SW480 (cell line): Measurements from ENCODE around the gene KANK2.
"Not testable (repeated sequence)": the region's sequence is repeated elsewhere in the genome, so short reads cannot be mapped to it uniquely, and the experiment has no call there.

Experiments used
- DNase-seq: peaks from one replicate; pipeline ENCODE4 v3.0.0-alpha.2; 2016; ENCODE audit warnings: low spot score

Gene KANK2

GRCh38 chr19:11140023-11140538 is 57.3 kb downstream of the KANK2 start:
- not testable (repeated sequence) for DNase-seq

GRCh38 chr19:11138601-11139300 is 58.6 kb downstream of the KANK2 start:
- DNase-seq = peak; percentile 90

- DNase-seq = peak; percentile 87
These were observed 59.6 kb downstream of the KANK2 start for GRCh38 chr19:11137542-11138384.

DNA sequence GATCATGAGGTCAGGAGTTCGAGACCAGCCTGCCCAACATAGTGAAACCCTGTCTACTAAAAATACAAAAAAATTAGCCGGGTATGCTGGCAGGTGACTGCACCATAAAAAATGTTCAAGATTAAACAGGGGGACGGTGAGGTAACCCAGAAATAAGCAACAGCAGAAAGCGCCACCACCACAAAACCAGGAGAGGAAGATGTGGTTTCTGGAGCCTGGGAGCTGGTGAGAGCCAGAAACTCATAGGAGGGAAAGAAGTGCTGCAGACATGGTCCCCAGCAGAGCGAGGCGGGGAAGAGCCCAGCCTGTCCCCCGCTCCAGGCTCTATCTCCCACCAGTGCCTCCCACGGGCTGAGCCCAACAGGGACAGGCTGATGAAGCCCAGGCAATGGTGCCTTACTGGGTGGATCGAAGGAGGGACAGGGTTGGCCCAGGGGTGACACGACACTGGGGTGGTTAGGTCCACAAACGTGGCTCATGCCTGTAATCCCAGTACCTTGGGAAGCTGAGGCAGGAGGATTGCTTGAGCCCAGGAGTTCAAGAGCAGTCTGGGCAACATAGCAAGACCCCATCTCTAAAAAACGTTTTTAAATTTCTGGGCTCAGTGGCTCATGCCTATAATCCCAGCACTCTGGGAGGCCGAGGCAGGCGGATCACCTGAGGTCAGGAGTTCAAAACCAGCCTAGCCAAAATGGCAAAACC is 60.8 kb downstream of the KANK2 start:
- no peak for DNase-seq

GRCh38 chr19:11131471-11131870 is 65.9 kb downstream of the KANK2 start:
- no peak for DNase-seq

GRCh38 chr19:11130824-11131455 is 66.4 kb downstream of the KANK2 start:
- DNase-seq = peak; percentile 76

DNA sequence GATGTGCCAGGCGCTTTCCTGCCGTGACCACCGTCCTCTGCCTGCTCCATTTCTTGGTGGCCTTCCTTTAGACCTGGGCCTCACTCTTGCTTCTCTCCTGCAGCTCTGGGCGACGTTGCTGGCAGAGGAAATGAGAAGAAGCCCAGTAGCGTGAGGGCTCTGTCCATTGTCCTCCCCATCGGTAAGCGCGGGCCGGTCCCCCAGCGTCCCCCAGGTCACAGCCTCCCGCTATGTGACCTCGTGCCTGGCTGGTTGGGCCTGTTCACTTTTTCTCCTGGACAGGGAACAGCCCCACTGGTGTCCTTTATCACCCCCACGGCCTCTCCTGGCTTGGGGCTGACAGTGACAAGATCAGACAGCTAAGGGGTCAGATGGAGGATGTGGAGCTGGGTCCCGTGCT is 69.4 kb downstream of the KANK2 start:
- DNase-seq = no peak

- DNase-seq = peak; percentile 41
These were observed 71.2 kb downstream of the KANK2 start for GRCh38 chr19:11125994-11126685.

GRCh38 chr19:11124157-11124556 is 73.2 kb downstream of the KANK2 start:
- DNase-seq = not testable (repeated sequence)

GRCh38 chr19:11123114-11123513 is 74.2 kb downstream of the KANK2 start:
- no peak for DNase-seq

DNA sequence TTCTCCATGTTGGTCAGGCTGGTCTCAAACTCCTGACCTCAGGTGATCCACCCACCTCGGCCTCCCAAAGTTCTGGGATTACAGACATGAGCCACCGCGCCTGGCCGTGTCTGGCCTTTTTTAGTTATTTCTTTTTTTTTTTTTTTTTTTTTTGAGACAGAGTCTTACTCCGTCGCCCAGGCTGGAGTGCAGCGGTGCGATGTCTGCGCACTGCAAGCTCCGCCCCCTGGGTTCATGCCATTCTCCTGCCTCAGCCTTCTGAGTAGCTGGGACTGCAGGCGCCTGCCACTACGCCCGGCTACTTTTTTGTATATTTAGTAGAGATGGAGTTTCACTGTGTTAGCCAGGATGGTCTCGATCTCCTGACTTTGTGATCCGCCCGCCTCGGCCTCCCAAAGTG is 75.4 kb downstream of the KANK2 start:
- DNase-seq = not testable (repeated sequence)

GRCh38 chr19:11116507-11116906 is 80.8 kb downstream of the KANK2 start:
- no peak for DNase-seq

DNA sequence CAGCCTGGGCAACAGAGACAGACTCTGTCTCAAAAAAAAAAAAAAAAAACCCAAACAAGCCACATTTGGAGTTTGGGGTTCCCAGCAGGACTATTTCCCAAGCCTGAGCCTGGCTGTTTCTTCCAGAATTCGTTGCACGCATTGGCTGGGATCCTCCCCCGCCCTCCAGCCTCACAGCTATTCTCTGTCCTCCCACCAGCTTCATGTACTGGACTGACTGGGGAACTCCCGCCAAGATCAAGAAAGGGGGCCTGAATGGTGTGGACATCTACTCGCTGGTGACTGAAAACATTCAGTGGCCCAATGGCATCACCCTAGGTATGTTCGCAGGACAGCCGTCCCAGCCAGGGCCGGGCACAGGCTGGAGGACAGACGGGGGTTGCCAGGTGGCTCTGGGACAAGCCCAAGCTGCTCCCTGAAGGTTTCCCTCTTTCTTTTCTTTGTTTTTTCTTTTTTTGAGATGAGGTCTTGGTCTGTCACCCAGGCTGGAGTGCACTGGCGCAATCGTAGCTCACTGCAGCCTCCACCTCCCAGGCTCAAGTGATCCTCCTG is 81.4 kb downstream of the KANK2 start:
- no peak for DNase-seq

DNA sequence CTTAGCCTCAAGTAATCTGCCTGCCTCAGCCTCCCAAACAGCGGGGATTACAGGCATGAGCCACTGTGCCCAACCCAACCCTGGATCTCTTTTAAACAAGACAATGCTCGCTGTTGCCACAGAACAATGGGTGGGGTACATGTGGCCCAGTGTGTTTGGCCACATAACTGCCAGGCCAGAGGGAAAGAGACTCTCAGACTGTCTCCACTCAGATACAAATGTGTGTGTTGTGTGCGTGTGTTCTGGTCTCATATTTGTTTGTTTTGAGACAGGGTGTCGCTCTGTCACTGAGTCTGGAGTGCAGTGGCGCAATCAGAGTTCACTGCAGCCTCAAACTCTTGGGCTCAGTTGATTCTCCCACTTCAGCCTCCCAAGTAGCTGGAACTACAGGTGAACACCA is 82.3 kb downstream of the KANK2 start:
- DNase-seq = no peak
